GM21360 (cell line): Measurements from ENCODE around the gene ACVRL1.

Source experiments
- ATAC-seq: cut with Tn5 transposase; IDR thresholded peaks from one replicate; pipeline ENCODE4 v1.9.1; 2021; ENCODE audit warnings: mild to moderate bottlenecking, moderate library complexity; ENCODE audit not compliant: unreplicated experiment

Gene ACVRL1

DNA sequence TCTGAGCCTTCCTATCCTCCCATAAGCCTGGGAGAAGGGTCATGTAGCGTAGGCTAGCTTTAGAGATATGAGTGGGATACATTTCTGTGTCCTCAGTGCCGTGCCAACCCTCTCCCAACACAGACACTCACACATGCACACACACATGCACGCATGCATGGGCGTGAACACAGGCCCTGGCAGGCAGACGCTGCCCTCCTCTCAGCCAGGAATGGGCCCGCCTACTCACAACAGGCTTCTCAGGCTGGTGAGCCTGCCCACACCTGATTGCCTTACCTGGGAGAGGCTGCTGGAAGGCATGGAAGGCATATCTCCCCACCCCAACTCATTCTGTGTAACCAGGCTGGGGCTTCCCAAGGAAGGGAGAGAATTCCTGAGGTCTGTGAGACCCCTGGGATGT, 31.4 kb downstream of the ACVRL1 start:
- no peak for ATAC-seq

DNA sequence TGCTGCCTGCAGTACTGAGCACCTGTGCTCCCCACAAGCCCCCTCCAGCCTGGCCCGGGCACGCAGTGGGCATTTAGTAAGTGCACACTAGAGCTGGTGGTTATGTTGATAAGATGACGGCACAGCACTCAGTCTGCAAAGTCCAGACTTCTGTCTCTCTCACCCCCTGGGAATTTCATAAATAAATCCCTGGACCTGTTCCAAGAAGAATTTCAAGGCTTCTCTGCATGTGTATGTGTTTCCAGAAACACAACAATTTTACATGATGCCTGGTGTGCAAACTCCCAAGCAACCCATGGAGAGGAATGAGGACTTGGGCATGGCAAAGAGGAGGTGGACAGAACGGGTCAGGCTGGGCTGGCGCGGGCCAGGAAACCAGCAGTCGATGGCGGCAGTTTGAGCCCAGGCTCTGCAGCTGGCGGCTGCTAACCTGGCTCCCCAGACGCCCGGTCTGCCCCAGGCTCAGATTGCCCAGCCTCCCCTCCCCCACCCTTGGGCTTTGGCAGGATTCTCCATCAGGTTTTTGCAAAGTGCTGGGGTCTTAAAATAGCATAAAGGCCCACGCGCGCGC, 33.8 kb downstream of the ACVRL1 start:
- ATAC-seq, result no peak

DNA sequence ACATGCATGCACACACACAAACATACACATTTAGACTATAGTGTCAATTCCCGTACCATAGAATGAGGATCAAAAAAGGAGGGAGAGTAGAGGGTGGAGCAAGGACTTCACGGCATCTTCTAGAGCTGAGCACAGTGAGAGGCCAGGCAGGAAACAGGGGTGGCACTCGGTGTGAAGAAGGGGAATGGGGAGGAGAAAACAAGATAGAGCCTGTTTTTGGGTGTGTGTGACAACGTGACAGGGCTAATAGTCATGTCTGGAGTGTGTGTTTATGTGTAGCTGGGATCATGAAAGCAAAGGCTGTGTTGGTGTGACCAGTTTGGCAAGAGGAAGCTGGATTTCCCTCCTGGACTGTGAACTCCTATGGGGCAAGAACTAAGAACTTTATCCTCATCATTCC, 34.3 kb downstream of the ACVRL1 start:
- ATAC-seq, result no peak

DNA sequence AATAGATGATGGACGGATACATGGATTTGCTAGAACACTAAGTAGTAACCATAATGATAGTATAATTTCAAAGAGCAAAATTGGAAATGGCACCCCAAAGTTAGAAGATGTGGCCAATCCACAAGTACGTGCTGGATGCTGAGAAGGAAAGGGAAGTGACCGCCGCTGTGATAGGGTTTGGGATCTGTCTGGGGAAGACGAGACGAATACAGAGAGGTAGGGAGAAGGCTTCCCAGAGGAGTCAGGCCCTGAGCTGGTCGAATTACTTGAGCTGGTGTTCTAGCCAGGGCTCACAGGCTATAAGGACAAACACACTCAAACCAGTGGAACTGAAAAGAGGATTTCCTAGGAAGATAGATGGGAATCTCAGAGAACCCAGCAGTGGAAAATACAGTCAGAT, 34.8 kb downstream of the ACVRL1 start:
- ATAC-seq, result no peak

DNA sequence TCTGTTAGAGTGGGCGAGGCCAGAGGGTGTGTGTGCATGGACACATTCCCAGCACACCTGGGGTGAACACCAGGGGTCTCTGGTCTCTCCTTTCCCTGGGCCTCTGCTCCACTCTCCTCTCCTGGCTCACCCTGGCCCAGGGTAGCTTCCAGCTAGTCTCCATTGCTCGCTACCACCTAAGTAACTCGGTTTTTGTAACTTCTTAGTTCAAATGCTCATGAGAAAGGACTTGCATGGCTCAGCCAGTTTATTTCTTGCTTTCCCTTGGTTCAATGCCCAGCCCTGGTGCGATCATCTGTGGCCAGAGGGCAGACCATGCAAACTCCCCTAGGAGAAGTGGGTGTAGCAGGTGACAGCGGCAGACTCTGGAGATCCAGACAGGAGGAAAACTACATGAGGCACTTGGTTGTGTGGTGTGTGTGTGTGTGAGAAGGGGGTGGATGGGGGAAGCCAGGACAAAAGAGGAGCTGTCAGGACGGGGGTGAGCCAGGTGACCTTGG, 35.2 kb downstream of the ACVRL1 start:
- no peak for ATAC-seq

DNA sequence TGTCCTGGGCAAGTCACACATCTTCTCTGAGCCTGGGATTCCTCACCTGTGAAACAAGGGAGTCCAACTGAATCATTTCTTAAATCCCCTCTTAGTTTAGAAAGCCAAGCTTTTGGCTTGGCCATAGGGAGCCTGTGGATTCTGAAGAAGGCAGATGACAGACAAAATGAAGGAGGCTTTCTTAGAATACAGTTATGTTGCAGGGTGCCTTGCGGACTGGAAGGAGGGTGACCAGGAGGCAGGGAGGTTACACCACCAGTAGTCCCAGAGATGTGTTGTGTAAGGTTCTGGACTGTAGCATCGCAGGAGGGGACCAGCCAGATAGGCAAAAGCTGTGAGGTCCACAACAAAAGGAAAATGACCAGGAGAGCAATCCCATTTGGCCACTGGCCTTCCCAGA, 36.0 kb downstream of the ACVRL1 start:
- ATAC-seq, result no peak

DNA sequence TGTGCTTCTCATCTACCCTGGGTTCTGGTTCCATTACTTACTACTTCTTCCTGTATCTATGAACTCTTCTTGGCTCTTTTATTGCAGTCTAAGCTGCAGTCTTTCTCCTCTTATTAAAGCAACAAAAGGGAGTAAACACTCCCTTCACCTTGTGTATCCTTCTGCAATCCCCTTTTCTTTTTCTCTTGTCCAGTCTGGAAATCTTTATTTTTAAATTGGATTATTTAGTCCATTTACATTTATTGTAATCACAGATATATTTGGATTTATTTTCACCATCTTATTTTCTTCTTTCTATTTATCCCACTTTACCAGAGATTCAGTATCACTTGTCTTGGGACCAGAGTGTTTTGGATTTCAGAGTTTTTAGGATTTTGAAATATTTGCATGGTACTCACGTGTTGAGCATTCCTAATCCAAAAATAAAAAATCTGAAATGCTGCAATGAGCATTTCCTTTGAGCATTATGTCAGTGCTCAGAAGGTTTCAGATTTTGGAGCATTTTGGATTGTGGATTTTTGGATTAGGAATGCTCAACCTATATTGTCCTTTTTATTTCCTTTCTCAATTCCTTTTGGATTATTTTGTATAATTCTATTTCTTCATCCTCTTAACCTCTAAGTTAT, 37.4 kb downstream of the ACVRL1 start:
- no peak for ATAC-seq

DNA sequence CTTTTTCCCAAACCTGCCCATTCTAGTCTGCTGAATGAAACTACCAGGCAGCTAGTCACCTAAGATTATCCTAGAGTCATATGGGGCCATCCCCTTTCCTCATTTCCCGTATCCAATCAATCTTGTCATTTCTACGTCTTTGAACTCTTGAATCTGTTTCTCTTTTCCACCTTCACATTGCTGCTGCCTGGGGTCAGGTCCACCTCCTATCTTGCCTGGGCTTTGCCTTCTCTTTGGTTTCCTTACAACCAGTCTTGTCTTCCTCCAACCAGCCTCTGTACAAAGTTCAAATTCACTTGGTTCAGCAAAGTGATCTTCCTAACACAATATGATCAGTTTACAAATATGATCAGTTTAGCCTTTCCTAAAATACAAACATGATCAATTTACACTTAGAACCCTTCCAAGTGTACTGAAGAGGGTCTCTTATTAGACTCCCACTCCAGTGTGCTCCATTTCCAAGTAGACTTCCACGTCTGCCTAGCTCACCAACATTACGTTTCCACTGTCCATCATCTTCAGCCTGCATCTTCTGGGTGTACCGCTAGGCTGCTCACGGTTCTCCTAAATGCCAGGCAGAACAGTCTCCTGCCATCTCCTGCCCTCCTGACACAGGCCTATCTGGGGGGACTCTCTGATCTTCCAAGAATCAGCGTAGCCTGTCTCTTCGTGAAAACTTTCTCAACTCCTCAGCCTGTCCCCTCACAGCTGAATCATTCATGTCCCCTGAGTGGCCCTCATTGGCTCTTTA, 40.1 kb downstream of the ACVRL1 start:
- no peak for ATAC-seq

DNA sequence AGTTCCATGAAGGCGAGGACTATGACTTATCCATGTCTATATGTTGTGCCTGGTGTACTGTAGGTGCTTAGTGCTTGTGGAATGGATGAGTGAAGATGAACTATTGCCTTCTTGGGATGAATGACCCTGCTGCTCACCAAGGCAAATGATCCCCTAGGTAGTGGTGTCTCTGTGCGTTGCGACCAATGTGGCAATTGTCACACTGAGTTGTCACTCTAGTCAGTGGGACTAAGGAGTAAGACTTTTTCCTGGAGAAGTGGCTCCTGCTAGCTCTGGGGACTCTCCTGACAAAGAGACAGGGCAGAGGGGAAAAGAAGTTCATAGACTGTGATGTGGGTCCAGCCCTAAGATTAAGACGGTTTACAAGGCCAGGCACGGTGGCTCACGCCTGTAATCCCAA, 40.8 kb downstream of the ACVRL1 start:
- no peak for ATAC-seq

DNA sequence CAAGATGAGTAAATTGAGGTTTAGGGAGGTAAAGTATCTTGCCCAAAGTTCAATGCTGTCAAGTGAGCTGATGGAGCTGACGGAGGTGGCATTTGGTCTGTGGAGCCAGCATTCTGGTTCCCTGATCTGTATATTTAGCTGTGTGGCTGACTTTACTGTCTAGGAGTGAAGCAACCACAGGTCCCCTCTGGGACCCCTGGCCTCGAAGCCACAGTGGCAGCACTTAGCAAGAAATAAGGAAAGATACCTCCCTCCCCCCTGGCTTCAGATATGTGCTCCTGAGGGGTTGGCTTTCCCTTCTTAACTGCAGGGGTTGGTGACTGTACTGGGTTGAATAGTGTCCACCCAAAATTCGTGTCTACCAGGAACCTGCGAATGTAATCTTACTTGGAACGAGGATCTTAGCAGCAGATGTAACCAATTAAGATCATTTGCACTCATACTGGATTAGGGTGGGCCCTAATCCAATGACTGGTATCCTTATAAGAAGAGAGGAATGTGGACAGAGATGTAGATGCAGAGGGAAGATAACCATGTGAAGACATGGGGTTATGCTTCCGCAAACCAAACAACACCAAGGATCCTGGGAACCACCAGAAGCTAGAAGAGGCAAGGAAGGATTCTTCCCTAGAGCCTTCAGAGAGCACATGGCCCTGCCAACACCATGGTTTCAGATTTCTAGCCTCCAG, 42.2 kb downstream of the ACVRL1 start:
- no peak for ATAC-seq

DNA sequence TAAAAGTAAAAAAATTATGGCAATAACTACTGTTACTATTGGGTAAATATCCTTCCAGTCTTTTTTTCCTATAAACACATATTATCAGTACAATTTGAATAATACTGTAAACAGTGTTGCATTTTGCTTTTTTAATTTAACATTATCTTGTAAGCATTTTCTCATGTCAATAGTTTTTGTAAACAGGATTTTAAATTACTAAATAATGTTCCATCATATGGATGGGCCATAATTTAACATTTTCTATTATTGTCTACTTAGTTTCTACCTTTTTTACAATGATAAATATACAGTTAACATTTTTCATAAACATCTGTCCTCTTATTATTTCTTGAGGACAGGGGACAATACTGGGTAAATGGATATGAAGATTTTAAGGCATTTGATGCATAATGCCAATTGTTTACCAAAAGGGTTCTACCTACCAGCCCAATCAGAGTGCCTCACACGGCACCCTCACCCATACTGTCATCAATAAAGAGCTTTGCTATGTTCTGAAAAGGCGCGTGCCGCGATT, 43.4 kb downstream of the ACVRL1 start:
- ATAC-seq, result no peak

DNA sequence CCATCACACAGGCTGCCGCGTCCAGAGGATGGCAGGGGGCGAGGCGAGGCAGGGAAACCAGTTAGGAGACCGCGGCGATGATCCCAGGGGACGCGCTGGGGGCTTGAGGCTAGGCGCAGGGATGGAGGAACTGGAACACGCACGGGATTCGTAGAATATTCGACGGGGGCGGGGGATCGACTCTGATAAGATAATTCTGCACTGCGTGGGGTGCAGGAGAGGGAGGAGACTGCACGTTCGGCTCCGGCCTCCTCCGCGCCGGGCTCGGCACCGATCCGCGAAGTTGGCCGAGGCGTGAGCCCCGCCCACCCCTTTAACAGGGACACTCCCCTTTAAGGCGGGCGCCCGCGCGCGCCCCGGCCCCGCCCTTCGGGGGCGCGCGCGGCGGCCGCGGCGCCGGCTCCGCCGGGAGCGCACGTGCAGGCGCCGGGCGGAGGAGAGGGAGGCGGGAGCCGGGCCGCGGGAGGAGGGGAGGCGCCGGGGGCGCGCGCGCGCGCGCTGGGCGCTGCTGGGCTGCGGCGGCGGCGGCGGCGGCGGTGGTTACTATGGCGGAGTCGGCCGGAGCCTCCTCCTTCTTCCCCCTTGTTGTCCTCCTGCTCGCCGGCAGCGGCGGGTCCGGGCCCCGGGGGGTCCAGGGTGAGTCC, 44.0 kb downstream of the ACVRL1 start, which contains the start of gene ACVR1B:
ACVR1B (plus strand) TSS at position 501 of the 644 bp plus-strand sequence; CDS start at position 546, 45 bp downstream.
- peak; percentile 84 for ATAC-seq

DNA sequence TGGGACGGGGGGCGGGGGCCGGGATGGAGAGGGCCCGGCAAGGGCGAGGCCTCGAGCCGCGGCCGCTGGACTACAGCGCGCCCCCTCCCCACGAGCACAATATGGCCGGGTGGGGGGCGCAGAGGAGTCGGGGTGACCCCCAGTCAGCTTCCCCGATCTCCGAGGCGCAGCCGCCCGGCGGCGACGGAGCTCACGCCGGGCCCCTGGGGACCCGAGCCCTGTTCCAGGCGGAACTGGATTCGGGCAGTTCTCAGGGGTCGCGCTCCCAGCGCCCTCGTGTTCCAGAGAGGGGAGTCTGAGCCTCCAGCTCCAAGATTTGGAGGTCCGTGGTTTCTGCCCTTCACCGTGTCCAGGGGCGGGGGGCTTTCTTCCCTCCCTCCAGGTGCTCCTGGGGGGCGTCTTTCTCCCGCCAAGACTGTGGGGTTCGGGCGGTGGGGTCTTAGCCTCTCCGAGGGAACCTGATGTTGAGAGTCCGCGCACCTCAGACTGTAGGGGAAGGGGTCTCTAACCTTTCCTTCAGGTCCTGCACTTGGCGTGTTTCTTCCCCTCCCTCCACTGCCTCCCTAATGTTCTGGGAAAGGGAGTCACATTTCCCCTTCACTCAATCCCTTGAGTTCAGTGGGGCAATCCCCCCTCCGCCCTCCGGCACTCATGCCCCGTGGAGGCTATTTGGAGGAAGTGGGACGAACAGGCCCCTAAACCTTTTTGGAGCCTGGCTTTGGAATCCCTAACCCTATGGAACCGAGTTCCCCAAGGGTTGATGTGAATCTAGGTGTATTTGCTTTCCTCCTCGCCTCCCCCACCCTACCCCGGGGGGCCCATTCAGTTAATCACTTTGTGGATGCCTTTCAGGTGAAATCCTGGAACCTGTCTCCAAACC, 44.8 kb downstream of the ACVRL1 start:
- ATAC-seq, result no peak

DNA sequence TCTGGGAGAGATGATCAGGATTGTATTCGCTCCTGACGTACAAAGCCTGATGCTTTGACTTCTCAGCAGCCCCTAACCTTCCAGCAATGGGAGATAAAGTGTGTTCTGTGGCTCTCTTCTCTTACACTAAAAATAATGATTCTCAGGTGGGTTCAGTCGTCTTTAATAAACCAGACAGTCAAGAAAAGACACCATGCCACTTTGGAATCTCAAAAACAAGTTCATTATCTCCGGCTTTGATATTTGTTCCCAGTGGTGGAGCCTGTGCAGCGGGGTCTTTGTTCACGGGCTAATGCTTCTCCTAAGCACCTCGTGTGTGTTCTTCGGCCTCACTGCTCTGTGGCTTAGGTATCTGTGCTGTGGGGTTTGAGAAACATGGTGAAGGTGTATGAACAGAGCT, 45.8 kb downstream of the ACVRL1 start:
- no peak for ATAC-seq

DNA sequence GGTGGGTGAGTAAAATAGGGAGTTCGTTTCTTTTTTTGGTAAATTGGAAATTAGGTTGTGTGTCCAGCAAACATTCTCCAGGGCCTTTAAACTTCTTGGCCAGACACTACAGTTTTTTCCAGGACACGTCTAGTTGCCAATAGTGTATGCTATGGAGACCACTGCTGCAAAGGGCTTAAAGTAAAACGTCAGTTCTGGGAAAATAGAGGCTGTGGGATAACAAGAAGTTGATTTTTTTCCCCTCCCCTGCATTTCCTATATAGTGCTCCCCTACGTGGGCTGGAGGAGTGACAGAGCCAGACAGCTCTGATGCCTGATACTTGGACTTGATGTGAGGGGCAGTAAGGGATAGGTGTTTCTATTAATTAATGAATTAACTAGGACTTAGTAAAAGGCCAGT, 46.6 kb downstream of the ACVRL1 start:
- ATAC-seq, result no peak

DNA sequence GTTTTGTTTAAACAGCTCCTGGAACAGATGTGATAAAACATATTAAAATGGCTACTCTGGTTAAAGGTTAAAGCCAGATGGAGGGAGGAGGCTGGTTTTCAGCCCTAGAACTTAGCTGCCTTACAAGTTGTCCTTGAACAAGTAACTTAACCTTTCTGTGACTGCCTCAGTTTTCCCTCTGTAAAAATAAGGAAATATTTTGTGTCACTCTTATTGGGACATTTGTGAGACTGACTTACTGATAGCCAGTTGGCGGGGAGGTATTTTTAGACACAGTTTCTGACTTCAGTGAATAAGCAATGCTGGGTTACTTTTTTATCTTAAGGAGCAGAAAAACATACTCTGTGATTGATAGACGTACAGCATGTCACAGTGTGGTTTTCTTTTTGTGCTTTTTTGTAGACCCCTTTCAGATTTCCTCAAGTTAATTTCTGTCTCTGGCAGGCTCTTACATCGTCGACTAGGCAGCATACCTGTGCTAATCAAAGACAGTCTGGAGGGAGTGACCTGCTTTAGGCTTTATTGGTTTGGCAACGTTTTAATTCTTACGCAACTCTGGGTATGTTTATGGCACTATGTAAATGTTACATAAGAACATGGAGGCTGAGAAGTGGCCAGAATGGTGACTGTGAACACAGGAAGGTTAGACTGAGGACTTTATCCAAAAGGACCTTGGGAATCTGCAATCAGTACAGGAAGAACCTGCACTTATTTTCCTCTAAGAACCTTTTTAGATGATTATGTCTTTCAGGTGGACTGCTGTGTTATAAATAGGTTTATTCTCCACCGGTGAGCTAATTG, 47.5 kb downstream of the ACVRL1 start:
- no peak for ATAC-seq

DNA sequence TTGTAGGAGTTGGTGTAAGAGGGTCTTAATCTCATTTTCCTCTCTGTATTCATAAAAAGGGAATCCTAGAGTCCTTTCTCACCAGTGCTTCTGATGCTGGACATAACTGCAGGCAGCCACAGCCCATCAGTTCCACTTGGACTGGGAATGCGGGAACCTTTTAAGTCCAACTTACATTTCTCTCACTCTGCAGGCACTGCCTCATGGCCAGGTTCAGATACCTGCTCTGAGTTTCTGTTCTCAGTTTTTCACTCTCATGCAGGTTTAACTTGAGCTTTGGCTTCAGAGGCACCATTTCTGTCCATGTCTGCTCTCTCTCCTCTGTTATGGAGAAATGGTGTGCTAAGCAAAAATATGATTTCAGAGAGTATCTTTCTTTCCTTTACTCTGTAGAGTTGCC, 48.4 kb downstream of the ACVRL1 start:
- no peak for ATAC-seq

DNA sequence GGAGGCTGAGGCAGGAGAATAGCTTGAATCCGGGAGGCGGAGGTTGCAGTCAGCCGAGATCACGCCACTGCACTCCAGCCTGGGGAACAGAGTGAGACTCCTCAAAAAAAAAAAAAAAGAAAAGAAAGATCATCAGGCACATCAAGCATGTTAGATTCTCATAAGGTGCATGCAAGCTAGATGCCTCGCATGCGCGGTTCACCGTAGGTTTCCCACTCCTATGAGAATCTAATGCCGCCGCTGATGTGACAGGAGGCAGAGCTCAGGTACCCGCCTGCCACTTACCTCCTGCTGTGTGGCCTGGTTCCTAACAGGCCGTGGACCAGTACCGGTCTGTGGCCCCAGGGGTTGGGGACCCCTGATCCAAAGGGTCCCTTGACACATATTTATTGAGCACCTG, 51.2 kb downstream of the ACVRL1 start:
- ATAC-seq, result no peak

DNA sequence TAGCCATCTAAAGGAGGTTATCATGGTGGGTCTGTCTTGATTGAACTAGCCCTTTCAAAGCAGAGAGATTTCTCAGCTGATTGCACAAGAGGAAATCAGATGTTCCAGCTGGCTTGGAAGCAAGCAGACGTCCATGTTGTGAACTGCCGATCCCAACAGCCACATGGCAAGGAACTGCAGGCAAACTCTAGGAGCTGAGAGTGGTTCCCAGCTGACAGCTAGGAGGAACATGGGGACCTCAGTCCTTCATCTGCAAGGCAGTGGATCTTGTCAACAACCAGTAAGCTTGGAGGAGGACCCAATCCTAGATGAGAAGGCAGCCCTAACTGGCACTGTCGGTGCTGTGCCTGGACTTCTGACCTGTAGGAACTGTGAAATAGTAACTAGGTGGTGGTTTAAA, 51.9 kb downstream of the ACVRL1 start:
- ATAC-seq, result no peak
